WTC11 (cell line): ENCODE results near the gene SMAD9. TPM values are rescaled to one million over a fixed set of nuclear protein-coding genes. Genes with fewer than 3 reads are reported as not detected.

ENCODE experiments used
- ATAC-seq: fragments of 200-7000 bp; cut with Tn5 transposase; 2 replicates; pipeline ENCODE4 v1.10.0; 2021; ENCODE audit warnings: mild to moderate bottlenecking, moderate library complexity
- CTCF ChIA-PET: fragments of 300-600 bp; sonication (Branson Sonifier 250); formaldehyde crosslinking; loops from one replicate; lab custom pipeline; 2021; ENCODE audit warnings: antibody characterized with exemption; lab: Charles Lee
- POLR2A ChIA-PET: fragments of 350-600 bp; sonication (Branson Sonifier 250); formaldehyde crosslinking; loops from one replicate; lab custom pipeline; 2021; ENCODE audit warnings: antibody characterized with exemption; lab: Charles Lee
- DNase-seq: peaks from one replicate; pipeline ENCODE4 v3.0.0; 2021; ENCODE audit warnings: low spot score
- H3K27ac Mint-ChIP-seq: 2 replicates; pipeline ENCODE4 v1.8.0; 2021; ENCODE audit warnings: mixed read lengths
- H3K27me3 Mint-ChIP-seq: 2 replicates; pipeline ENCODE4 v1.8.0; 2021; ENCODE audit warnings: low read depth, mild to moderate bottlenecking, moderate library complexity, mixed read lengths
- H3K36me3 Mint-ChIP-seq: 2 replicates; pipeline ENCODE4 v1.8.0; 2021; ENCODE audit warnings: mixed read lengths
- H3K4me1 Mint-ChIP-seq: 2 replicates; pipeline ENCODE4 v1.8.0; 2022; ENCODE audit warnings: mixed read lengths
- H3K4me3 Mint-ChIP-seq: 2 replicates; pipeline ENCODE4 v1.8.0; 2021; ENCODE audit warnings: mild to moderate bottlenecking, moderate library complexity, mixed read lengths
- H3K9me3 Mint-ChIP-seq: 2 replicates; pipeline ENCODE4 v1.8.0; 2021; ENCODE audit warnings: mixed read lengths
- ARID4B ChIP-seq: sonication (generic); formaldehyde crosslinking; IDR thresholded peaks from 2 replicates; pipeline ENCODE4 v1.8.0; 2023; ENCODE audit warnings: missing genetic modification reagents, mild to moderate bottlenecking, borderline replicate concordance
- CDX4 ChIP-seq: fragments of 250-450 bp; sonication (Bioruptor Pico); IDR thresholded peaks from 2 replicates; pipeline ENCODE4 v1.9.0; 2021; ENCODE audit warnings: moderate library complexity, mild to moderate bottlenecking, inconsistent platforms, borderline replicate concordance
- E2F1 ChIP-seq: sonication (generic); formaldehyde crosslinking; IDR thresholded peaks from 2 replicates; pipeline ENCODE4 v1.8.0; 2022; ENCODE audit warnings: mild to moderate bottlenecking, missing genetic modification reagents
- IRF1 ChIP-seq: sonication (generic); formaldehyde crosslinking; IDR thresholded peaks from 2 replicates; pipeline ENCODE4 v1.8.0; 2023; ENCODE audit warnings: missing genetic modification reagents
- MXD4 ChIP-seq: fragments of 250-450 bp; sonication (Bioruptor Pico); IDR thresholded peaks from 2 replicates; pipeline ENCODE4 v1.8.0; 2021; ENCODE audit warnings: mild to moderate bottlenecking, moderate library complexity, borderline replicate concordance
- MYBL2 ChIP-seq: sonication (generic); formaldehyde crosslinking; IDR thresholded peaks from 2 replicates; pipeline ENCODE4 v1.8.1; 2023; ENCODE audit warnings: mild to moderate bottlenecking, moderate library complexity, missing genetic modification reagents
- NFE2L1 ChIP-seq: sonication (generic); formaldehyde crosslinking; IDR thresholded peaks from 2 replicates; pipeline ENCODE4 v1.8.1; 2023; ENCODE audit warnings: missing genetic modification reagents
- NFYB ChIP-seq: sonication (generic); formaldehyde crosslinking; conservative IDR thresholded peaks from 2 replicates; pipeline ENCODE4 v1.8.0; 2022; ENCODE audit warnings: low read depth, missing genetic modification reagents
- PRDM15 ChIP-seq: sonication (generic); formaldehyde crosslinking; IDR thresholded peaks from 2 replicates; pipeline ENCODE4 v1.8.0; 2022; ENCODE audit warnings: missing genetic modification reagents
- SMAD4 ChIP-seq: sonication (generic); formaldehyde crosslinking; IDR thresholded peaks from 2 replicates; pipeline ENCODE4 v1.8.0; 2022; ENCODE audit warnings: mild to moderate bottlenecking, missing genetic modification reagents
- ZMAT4 ChIP-seq: fragments of 250-450 bp; sonication (Bioruptor Pico); IDR thresholded peaks from 2 replicates; pipeline ENCODE4 v1.9.0; 2021; ENCODE audit warnings: mild to moderate bottlenecking
- ZNF396 ChIP-seq: fragments of 250-450 bp; sonication (Bioruptor Pico); IDR thresholded peaks from 2 replicates; pipeline ENCODE4 v1.8.0; 2021; ENCODE audit warnings: mild to moderate bottlenecking, moderate library complexity, borderline replicate concordance
- ZNF416 ChIP-seq: fragments of 250-450 bp; sonication (Bioruptor Pico); IDR thresholded peaks from 2 replicates; pipeline ENCODE4 v1.9.0; 2021; ENCODE audit warnings: mild to moderate bottlenecking, inconsistent platforms
- ZNF671 ChIP-seq: fragments of 250-450 bp; sonication (Bioruptor Pico); IDR thresholded peaks from 2 replicates; pipeline ENCODE4 v1.8.0; 2021; ENCODE audit warnings: mild to moderate bottlenecking
- total RNA-seq: library from RNA; stranded (reverse); gene quantifications from 3 replicates; pipeline ENCODE4 v1.2.3, GENCODE V29; 2021
- TF ChIP-seq, protein P1 (sequence below): sonication (generic); formaldehyde crosslinking; IDR thresholded peaks from 2 replicates; pipeline ENCODE4 v1.8.1; 2022; ENCODE audit warnings: mild to moderate bottlenecking, moderate library complexity, missing genetic modification reagents
- TF ChIP-seq, protein P2 (sequence below): sonication (generic); formaldehyde crosslinking; IDR thresholded peaks from 2 replicates; pipeline ENCODE4 v1.8.1; 2023; ENCODE audit warnings: mild to moderate bottlenecking, missing genetic modification reagents

The SMAD9 gene
- total RNA-seq, 1 experiment from 2014 or later = 1.2 TPM

DNA sequence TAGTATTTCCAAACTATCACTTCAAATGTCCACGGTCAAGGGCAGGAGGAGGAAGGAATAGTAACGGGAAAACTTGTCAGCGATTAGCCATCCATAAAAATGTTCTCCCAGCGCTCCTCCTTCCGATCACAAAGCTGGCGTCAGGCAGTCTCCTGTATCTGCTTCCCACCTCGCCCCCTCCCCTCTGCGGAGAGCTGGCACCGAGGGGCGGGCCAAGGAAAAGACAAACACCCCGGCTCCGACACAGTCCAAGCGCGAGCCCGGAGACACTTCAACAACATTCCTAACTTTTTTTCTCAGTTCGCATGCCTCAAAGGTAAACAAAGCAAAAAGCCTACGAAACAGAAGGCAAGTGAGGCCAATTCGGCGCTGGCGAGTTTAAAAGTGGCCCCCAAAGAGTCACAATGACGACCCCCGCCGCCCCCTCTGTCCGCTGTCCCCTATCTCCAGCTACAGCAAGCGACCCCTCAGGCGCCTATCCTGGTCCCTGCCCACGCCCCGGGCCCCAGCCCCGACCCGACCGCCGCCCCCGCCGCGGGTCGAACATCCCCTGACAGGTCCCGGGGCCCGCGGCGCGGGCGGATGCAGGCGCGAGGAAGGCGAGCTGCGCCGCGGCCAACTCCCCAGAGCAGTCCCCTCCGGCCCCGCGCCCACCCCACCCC is 736 bp downstream of the SMAD9 start:
- no peaks in the 10 kb centered on the region for H3K9me3 Mint-ChIP-seq
- peak overlapping the region; percentile 89 for H3K4me3 Mint-ChIP-seq
- H3K27ac Mint-ChIP-seq = no peak overlapping the region
- CTCF ChIA-PET = interaction anchor here (0.6 to 1.9 kb wide), 3 partner anchors 14 to 71 kb away, joined by 3 to 7 read pairs (median 6); no protein-coding TSS in a partner anchor
- H3K36me3 Mint-ChIP-seq = no peaks in the 10 kb centered on the region
- DNase-seq (peak; percentile 59), ATAC-seq (peak; percentile 66)
- POLR2A ChIA-PET = no interaction called here
- TF ChIP-seq IRF1 (no peak), CDX4 (CRISPR knock-in tag) (no peak), NFE2L1 (no peak), NFYB (CRISPR knock-in tag) (no peak), MYBL2 (CRISPR knock-in tag) (no peak), ZNF416 (CRISPR knock-in tag) (no peak), E2F1 (CRISPR knock-in tag) (no peak), MXD4 (CRISPR knock-in tag) (no peak), PRDM15 (no peak), SMAD4 (CRISPR knock-in tag) (no peak), ZMAT4 (CRISPR knock-in tag) (no peak), ZNF671 (CRISPR knock-in tag) (no peak), ARID4B (CRISPR knock-in tag) (no peak), ZNF396 (CRISPR knock-in tag) (no peak)
- TF ChIP-seq, protein P1, sequence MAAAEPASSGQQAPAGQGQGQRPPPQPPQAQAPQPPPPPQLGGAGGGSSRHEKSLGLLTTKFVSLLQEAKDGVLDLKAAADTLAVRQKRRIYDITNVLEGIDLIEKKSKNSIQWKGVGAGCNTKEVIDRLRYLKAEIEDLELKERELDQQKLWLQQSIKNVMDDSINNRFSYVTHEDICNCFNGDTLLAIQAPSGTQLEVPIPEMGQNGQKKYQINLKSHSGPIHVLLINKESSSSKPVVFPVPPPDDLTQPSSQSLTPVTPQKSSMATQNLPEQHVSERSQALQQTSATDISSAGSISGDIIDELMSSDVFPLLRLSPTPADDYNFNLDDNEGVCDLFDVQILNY (CRISPR knock-in tag) = no peak
- TF ChIP-seq, protein P2, sequence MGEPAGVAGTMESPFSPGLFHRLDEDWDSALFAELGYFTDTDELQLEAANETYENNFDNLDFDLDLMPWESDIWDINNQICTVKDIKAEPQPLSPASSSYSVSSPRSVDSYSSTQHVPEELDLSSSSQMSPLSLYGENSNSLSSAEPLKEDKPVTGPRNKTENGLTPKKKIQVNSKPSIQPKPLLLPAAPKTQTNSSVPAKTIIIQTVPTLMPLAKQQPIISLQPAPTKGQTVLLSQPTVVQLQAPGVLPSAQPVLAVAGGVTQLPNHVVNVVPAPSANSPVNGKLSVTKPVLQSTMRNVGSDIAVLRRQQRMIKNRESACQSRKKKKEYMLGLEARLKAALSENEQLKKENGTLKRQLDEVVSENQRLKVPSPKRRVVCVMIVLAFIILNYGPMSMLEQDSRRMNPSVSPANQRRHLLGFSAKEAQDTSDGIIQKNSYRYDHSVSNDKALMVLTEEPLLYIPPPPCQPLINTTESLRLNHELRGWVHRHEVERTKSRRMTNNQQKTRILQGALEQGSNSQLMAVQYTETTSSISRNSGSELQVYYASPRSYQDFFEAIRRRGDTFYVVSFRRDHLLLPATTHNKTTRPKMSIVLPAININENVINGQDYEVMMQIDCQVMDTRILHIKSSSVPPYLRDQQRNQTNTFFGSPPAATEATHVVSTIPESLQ (CRISPR knock-in tag) = no peak
- H3K27me3 Mint-ChIP-seq = peaks cover 54% of the 10 kb centered on the region
- peaks cover 11% of the 10 kb centered on the region for H3K4me1 Mint-ChIP-seq
